HCT116 (cell line): ENCODE data around the gene CLDN34. TPM values are rescaled to one million over a fixed set of nuclear protein-coding genes. Genes with fewer than 3 reads are reported as not detected.

Experiments
- ATAC-seq: fragments of 200-7000 bp; cut with Tn5 transposase; 2 replicates; pipeline ENCODE4 v1.9.1; 2020; ENCODE audit warnings: mild to moderate bottlenecking, moderate library complexity
- BruUV-seq: library from RNA; stranded (reverse); fragments of 400-500 nt; replicated peaks from 2 replicates; lab custom pipeline; 2021; lab: Mats Ljungman, UMichigan
- CTCF ChIA-PET: fragments of 300-600 bp; sonication (Branson Sonifier 250); formaldehyde crosslinking; loops from one replicate; lab custom pipeline; 2021; ENCODE audit warnings: antibody characterized with exemption; lab: Charles Lee
- POLR2A ChIA-PET: fragments of 300-600, 350-600 bp; sonication (Branson Sonifier 250); formaldehyde crosslinking; loops from one replicate; lab custom pipeline; 2021; ENCODE audit warnings: antibody characterized with exemption; lab: Charles Lee
- RAD21 ChIA-PET, 2 experiments: fragments of 300-600 bp; sonication (Branson Sonifier 250); formaldehyde crosslinking; loops; one replicate each; lab custom pipeline; 2023; ENCODE audit warnings: low total read pairs in 2 of 2; ENCODE audit not compliant: uncharacterized antibody in 2 of 2, unreplicated experiment in 2 of 2, low non-redundant PET in 1 of 2; lab: Charles Lee
- DNase-seq: peaks from one replicate; pipeline ENCODE4 v3.0.0-alpha.2; 2010; ENCODE audit warnings: low read depth, low spot score
- H2AFZ ChIP-seq: fragments of 200-600 bp; shearing (Covaris generic), sonication (generic); 2 replicates; pipeline ENCODE4 v1.6.1; 2017; ENCODE audit warnings: low read depth, mixed run types, mixed read lengths, antibody characterized with exemption, low read length; ENCODE audit not compliant: poor library complexity, severe bottlenecking
- H3K27ac ChIP-seq: 2 replicates; pipeline ENCODE4 v1.5.1; 2012; ENCODE audit warnings: low read depth, low read length
- H3K27me3 ChIP-seq: fragments of 200-600 bp; sonication (generic); 2 replicates; pipeline ENCODE4 v1.6.1; 2016; ENCODE audit warnings: mixed run types, low read length, mixed read lengths; ENCODE audit not compliant: insufficient read depth
- H3K36me3 ChIP-seq, 2 experiments: fragments of 200-500 bp in 1 of 2; fragments of 200-600 bp in 1 of 2; sonication (Bioruptor generic) in 1 of 2; sonication (generic) in 1 of 2; 2 replicates each; pipeline versions ENCODE4 v1.5.1 to v1.6.1; 2014 to 2016; ENCODE audit warnings: low read length in 2 of 2, inconsistent platforms in 1 of 2, mixed read lengths in 1 of 2, mixed run types in 1 of 2; ENCODE audit not compliant: insufficient read depth in 2 of 2, control insufficient read depth in 1 of 2
- H3K4me1 ChIP-seq, 2 experiments: fragments of 200-600 bp in 1 of 2; sonication (generic) in 1 of 2; 2 replicates each; pipeline versions ENCODE4 v1.5.1 to v1.6.1; 2012 to 2017; ENCODE audit warnings: low read length in 2 of 2, inconsistent platforms in 1 of 2, mild to moderate bottlenecking in 1 of 2, mixed read lengths in 1 of 2, mixed run types in 1 of 2, moderate library complexity in 1 of 2; ENCODE audit not compliant: insufficient read depth in 2 of 2, control insufficient read depth in 1 of 2
- H3K4me2 ChIP-seq: fragments of 200-600 bp; sonication (generic); 2 replicates; pipeline ENCODE4 v1.6.1; 2017; ENCODE audit warnings: mixed run types, low read length, mixed read lengths
- H3K4me3 ChIP-seq, 2 experiments: fragments of 200-600 bp in 1 of 2; sonication (generic) in 1 of 2; replicated peaks in 1 of 2; 2 replicates each; pipeline ENCODE4 v1.5.1; 2011 to 2016; ENCODE audit warnings: low read length in 2 of 2, control low read depth in 1 of 2, low read depth in 1 of 2, mild to moderate bottlenecking in 1 of 2, mixed read lengths in 1 of 2, mixed run types in 1 of 2
- H3K79me2 ChIP-seq: fragments of 200-600 bp; sonication (generic); 2 replicates; pipeline ENCODE4 v1.6.1; 2017; ENCODE audit warnings: mild to moderate bottlenecking, mixed run types, low read length, moderate library complexity, mixed read lengths; ENCODE audit not compliant: insufficient read depth
- H3K9ac ChIP-seq: fragments of 200-600 bp; sonication (generic); 2 replicates; pipeline ENCODE4 v1.6.1; 2016; ENCODE audit warnings: low read length, mixed read lengths
- H3K9me2 ChIP-seq: fragments of 200-600 bp; sonication (generic), shearing (Covaris generic); 2 replicates; pipeline ENCODE4 v1.6.1; 2017; ENCODE audit warnings: mixed run types, mild to moderate bottlenecking, moderate library complexity; ENCODE audit not compliant: insufficient read depth
- H3K9me3 ChIP-seq, 2 experiments: fragments of 200-500 bp in 1 of 2; fragments of 200-600 bp in 1 of 2; sonication (Bioruptor generic) in 1 of 2; sonication (generic) in 1 of 2; 2 replicates each; pipeline ENCODE4 v1.6.1; 2014 to 2017; ENCODE audit warnings: low read length in 2 of 2, mixed read lengths in 2 of 2, inconsistent platforms in 1 of 2, low read depth in 1 of 2, mild to moderate bottlenecking in 1 of 2, mixed run types in 1 of 2, moderate library complexity in 1 of 2; ENCODE audit not compliant: control insufficient read depth in 1 of 2, insufficient read depth in 1 of 2
- H4K20me1 ChIP-seq: fragments of 200-600 bp; sonication (generic), shearing (Covaris generic); 2 replicates; pipeline ENCODE4 v1.6.1; 2017; ENCODE audit warnings: mixed run types, mild to moderate bottlenecking, moderate library complexity; ENCODE audit not compliant: insufficient read depth
- CBX3 ChIP-seq: IDR thresholded peaks from 2 replicates; pipeline ENCODE4 v1.6.1; 2012; ENCODE audit warnings: low read depth
- CTCF ChIP-seq, 3 experiments: fragments of 200-600 bp in 1 of 3; sonication (generic) in 1 of 3; IDR thresholded peaks in 2 of 3; conservative IDR thresholded peaks in 1 of 3; 2 replicates each; pipeline ENCODE4 v1.5.1; 2012 to 2017; ENCODE audit warnings: low read depth in 2 of 3, low read length in 2 of 3, antibody characterized with exemption in 1 of 3, borderline replicate concordance in 1 of 3, control low read depth in 1 of 3, mild to moderate bottlenecking in 1 of 3, mixed read lengths in 1 of 3, mixed run types in 1 of 3, moderate library complexity in 1 of 3; ENCODE audit not compliant: insufficient read depth in 1 of 3
- ELF1 ChIP-seq: IDR thresholded peaks from 2 replicates; pipeline ENCODE4 v1.6.1; 2012; ENCODE audit warnings: low read depth, borderline replicate concordance
- EZH2 ChIP-seq: fragments of 200-600 bp; sonication (generic); IDR thresholded peaks from 2 replicates; pipeline ENCODE4 v1.6.1; 2017; ENCODE audit warnings: antibody characterized with exemption, mixed run types
- EZH2phosphoT487 ChIP-seq: fragments of 200-600 bp; IDR thresholded peaks from 2 replicates; pipeline ENCODE4 v1.6.1; 2018; ENCODE audit warnings: antibody characterized with exemption, borderline replicate concordance
- JUND ChIP-seq: IDR thresholded peaks from 2 replicates; pipeline ENCODE4 v1.6.1; 2012
- ZBTB33 ChIP-seq: IDR thresholded peaks from 2 replicates; pipeline ENCODE4 v1.6.1; 2011; ENCODE audit warnings: mild to moderate bottlenecking, low read length, moderate library complexity; ENCODE audit not compliant: insufficient replicate concordance; ENCODE audit errors: extremely low read depth
- intact Hi-C: fragments of 100-400 bp; cut with micrococcal nuclease; formaldehyde crosslinking; loops from 2 replicates; pipeline ENCODE4 v1.10.0; 2022
- total RNA-seq: library from RNA; stranded (reverse); gene quantifications from one replicate; pipeline ENCODE4 v1.2.1, GENCODE V29; 2021; ENCODE audit not compliant: unreplicated experiment

Gene CLDN34
- total RNA-seq, 1 experiment from 2014 or later: not detected

GRCh38 chrX:9935436-9935835 lies 31.7 kb upstream of the CLDN34 start:
- intact Hi-C loops: no loop called here
- no peaks in the 10 kb centered on the region for H3K79me2 ChIP-seq
- BruUV-seq: no TSS peak
- DNase-seq: no peak
- no peak overlapping the region for H3K4me3 ChIP-seq
- no peaks in the 10 kb centered on the region for H4K20me1 ChIP-seq
- no peak overlapping the region for H2AFZ ChIP-seq
- H3K9me2 ChIP-seq: no peaks in the 10 kb centered on the region
- no peak for TF ChIP-seq CTCF (IDR thresholded peaks at IDR 0.05 in 2 of 3, conservative IDR thresholded peaks at IDR 0.05 in 1 of 3; ENCODE audit: borderline replicate concordance in 1 of 3, insufficient read depth in 1 of 3, low read depth in 2 of 3, low read length in 2 of 3)
- TF ChIP-seq ZBTB33: no peak
- TF ChIP-seq EZH2: no peak
- no peak for TF ChIP-seq EZH2phosphoT487
- TF ChIP-seq JUND: no peak
- TF ChIP-seq CBX3: no peak
- no peak for TF ChIP-seq ELF1
- ChIA-PET RAD21 (no interaction called here), POLR2A (no interaction called here), CTCF (no interaction called here)
- no peak overlapping the region for H3K9ac ChIP-seq
- H3K27me3 ChIP-seq: no peaks in the 10 kb centered on the region
- H3K4me2 ChIP-seq: no peak overlapping the region
- no peaks in the 10 kb centered on the region for H3K9me3 ChIP-seq
- ATAC-seq: no peak
- no peaks in the 10 kb centered on the region for H3K36me3 ChIP-seq
- H3K4me1 ChIP-seq: no peaks in the 10 kb centered on the region
- H3K27ac ChIP-seq: no peak overlapping the region
